Activated CD8-positive, alpha-beta memory T cell treated with anti-CD3 and anti-CD28 coated beads for 1 hour (primary cell): Measurements from ENCODE around the gene CAPN1.
"Not testable (repeated sequence)": the region's sequence is repeated elsewhere in the genome, so short reads cannot be mapped to it uniquely, and the experiment has no call there.

Experiments
- DNase-seq, 2 donors: peaks; one replicate each; pipeline ENCODE4 v3.0.0-alpha.2; 2020; ENCODE audit warnings: low read depth in 1 of 2; ENCODE audit errors: extremely low read depth in 1 of 2

The CAPN1 gene

DNA sequence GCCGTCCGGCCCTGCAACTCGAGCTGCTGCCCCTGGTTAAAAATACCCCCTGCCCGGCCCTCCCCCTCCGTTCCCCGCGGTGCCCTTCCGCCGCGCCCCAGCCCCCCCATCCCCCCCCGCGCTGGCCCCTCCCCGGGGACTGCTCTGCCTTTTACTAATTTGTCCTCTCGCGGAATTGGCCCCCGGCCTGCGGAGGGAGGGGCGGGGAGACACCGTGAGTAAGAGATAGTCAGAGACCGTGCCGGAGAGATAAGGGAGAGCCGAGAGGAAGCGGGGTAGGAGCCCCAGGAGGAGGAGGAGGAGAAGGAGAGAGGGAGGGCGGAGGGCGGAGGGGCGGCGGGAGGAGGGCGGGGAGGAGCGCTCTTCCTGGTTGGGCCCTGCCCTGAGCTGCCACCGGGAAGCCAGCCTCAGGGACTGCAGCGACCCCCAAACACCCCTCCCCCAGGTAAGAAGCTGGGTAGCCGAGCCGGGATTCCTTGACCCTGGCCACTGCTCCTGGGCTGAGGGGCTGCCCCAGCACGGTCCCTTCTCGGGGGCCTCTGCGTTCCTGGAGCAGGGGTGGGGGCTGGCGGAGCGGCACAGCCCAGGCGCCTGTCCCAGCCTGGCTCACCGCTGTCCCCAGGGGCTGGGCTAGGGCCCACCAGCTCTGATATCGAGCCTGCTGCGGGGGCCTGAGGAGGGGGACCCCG is at the start of gene CAPN1:
CAPN1 (plus strand) TSS at position 360 of the 689 bp plus-strand sequence. CDS start 774 bp downstream, outside the sequence.
- peak; percentile 14 to 42 for DNase-seq

DNA sequence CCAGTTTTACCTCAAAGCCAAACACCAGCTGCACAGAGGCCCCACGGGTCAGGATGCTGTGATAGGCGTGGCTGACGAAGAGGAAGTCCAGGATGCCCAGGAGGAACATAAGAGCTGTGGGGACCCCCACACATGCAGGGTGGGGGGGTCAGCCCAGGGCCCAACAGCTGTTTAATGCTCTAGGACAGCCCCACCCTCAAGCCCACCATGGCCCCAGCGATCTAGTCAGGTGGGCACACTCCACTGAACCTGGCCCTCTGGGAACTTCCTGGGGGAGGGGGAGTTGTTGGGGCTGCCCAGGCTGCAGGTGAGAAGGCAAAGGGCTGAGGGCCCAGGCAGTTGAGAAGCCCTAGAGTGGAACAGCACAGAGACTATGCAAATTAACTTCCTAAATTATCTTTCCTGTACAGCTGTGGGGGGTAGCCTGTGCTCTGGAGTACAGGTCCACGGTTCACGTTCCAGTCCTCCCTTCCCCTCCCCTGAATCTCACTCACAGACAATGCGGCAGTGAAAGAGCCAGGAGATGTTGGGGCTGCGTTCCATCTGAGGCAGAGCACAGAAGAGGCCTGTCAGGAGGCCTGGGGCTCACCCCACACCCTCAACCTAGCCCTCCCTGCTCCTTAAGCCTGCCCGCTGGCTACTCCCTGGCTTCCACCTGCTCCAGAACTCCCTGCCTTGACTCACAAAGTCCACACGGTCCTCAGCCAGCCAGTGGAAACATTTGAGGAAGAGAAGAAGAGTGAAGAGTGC is 49.3 kb upstream of the CAPN1 start:
- DNase-seq: no peak

DNA sequence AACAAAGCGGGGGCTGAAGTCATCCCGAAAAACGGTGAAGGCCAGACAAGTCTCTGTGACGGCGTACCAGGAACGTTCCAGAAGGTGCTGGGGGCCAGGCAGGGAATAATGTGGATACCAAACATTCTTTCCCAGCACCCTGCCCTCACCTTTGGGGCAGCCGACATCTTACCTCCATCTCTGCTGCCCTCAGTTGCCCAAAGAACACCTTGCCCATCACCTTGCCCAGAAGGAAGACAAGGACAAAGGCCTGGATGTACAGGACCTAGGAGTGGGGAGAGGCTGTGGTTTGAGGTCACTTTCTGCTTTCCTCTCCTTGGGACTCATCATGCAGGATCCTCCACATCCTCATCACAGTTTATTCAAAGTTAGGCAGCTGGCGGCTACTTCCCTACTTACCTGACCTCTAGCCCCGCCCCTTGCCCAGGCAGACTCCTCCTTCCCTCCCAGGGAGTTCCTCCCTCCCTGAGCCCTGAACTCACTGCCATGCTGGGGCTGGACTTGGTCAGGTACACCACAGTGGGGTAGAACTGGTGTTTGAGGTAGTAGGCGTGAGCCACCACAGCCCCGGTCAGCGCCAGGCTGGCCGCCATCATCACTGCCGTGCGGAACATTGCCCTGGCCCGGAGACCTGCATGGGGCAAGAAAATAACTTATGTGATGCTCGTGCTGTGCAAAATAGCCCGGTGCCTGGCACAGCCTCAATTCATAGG is 48.6 kb upstream of the CAPN1 start:
- no peak for DNase-seq

DNA sequence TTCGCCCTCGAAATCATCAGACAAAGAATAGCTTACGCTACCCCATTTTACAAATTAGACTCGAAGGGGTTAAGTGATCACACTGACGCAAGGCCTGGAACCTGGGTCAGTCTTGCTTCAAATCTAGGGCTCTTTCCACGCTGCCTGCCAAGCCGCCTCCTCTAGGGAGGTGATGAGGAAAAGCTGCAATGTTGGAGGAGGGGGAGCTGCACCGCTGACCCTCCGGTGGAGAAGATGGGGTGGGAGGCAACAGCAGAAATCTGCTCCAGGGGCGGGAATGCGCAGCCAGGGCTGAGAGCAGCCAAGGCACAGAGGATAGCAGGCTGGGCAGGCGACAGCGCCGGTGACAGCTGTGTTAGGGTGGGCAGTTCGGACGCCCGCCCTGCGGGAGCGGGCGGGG is 48.0 kb upstream of the CAPN1 start:
- no peak for DNase-seq

DNA sequence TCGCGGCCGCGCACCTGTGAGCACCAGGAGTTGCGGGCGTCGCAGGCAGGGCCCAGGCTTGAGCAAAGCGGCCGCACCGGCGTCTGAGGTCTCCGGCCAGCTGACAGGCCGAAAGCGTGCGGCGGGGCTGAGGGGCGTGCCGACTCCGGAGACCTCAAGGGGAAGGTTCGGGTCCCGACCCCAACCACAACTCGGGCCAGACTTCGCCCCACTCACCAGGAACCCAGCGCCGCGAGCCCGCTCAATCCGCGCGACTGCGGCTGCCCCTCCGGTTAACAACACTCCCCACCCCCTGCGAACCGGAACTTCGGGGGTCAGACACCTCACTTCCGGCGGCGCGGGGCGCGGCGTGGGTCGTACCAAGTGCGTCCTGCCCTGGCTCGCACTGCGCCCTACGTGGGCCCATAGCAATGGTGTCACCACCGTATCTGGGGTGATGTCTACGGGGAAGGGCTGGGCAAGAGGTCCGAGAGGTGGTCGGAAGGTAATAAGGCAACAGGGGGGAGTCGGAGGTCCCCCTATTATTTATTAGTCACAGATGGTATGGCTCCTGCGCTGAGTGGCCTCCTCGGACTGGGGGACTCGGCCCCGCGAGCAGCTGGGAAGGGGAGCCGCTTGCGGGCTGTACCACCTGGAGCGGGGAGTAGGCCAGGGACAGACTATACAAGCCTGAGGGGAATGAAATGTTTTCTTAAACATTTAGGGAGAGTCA is 47.3 kb upstream of the CAPN1 start, which contains the start of gene SYVN1:
SYVN1 (minus strand) TSS at position 280 of the 712 bp plus-strand sequence. CDS start 918 bp downstream, outside the sequence.
- DNase-seq: peak; percentile 65 to 86

DNA sequence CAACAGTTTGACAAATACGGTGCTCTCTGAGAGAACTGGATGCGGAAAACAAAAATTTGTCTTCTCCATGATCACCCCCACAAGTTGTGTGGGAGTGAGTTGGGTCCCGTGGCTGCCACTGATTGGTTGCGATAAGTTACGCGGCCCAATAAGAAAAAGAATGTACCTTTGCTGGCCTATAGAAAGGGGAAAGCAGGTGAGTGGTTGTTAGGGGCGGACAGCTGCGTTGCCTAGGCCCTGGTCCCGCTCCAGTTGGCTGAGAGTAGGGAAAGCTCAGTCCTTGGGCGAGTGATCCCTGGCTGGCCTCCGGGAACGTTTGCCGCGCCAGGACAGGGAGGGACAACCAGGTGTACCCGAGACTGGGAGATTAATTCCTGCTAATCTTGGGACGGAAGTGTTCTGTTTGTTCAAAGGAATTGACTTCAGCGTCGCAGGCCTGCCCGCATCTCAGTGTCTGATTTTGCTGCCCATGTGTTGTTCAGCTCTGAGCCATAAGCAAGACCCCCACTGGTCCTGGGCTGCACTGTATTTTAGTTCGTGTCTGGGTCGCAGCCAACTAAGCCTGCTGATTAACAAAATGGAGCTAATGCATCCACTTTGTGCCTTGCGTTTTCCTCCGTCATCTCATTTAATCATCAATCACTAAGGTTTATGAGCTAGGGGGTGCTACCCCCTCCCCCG is 46.6 kb upstream of the CAPN1 start:
- DNase-seq: peak; percentile 55 to 64

DNA sequence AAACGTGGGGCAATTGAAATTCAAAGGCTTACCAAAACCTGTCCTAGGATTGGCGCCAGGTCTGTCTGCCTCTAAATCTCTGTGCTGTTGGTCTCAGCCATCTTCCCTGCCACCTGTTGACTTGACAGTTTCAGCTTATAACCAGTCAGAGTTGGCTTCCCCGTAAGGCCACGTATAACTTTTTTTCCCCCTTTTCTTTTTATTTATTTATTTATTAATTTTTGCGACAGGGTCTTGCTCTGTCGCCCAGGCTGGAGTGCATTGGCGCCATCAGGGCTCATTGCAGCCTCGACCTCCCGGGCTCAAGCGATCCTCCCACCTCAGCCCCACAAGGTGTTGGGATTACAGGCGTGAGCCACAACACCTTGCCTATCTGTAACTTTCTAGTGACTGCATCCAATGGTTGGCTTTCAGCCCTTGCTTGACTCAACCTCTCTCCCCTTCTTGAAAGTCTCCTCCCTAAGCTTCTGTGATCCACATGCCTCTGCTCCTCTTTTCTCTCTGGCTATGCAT is 46.0 kb upstream of the CAPN1 start:
- no peak for DNase-seq

DNA sequence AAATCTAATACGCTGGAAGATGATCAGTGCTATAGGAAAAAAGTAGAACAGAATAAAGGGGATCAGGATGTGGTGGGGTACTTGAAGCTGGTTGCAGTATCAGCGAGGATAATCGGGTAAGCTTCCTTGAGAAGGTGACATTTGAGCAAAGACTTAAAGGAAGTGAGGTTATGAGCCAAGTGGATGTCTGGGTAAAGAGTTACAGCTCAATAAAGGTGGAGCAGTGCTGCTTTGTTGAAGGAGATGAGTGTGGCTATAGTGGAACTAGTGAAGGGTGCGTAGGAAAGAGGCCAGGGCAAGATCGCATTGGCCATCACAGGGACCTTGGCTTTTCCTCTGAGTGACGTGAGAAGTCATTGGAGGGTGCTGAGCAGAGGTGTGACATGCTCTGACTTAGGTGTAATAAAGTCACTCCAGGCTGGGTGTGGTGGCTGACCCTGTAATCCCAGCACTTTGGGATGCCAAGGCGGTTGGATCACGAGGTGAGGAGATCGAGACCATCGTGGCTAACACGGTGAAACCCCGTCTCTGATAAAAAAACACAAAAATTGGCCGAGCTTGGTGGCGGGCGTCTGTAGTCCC is 45.1 kb upstream of the CAPN1 start:
- DNase-seq: no peak

DNA sequence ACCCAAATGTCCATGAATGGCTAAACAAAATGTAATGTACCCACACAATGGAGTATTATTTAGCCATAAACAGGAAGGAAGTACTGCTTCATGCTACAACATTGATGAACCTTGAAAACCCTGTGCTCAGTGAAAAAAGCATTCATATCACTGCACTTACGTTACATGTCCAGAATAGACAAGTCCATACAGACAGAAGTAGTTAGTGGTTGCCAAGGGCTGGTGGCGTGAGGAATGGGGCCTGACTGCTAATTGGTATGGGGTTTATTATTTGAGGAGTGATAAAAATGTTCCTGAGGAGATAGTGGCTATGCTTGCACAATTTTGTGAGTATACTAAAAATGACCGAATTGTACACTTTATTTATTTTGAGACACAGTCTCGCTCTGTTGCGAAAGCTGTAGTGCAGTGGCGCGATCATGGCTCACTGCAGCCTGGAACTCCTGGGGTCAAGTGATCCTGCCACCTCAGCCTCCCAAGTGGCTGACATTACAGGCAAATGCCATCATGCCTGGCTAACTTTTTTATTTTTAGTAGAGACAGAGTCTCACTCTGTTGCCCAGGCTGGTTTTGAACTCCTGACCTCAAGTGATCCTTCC is 39.7 kb upstream of the CAPN1 start:
- DNase-seq: no peak

DNA sequence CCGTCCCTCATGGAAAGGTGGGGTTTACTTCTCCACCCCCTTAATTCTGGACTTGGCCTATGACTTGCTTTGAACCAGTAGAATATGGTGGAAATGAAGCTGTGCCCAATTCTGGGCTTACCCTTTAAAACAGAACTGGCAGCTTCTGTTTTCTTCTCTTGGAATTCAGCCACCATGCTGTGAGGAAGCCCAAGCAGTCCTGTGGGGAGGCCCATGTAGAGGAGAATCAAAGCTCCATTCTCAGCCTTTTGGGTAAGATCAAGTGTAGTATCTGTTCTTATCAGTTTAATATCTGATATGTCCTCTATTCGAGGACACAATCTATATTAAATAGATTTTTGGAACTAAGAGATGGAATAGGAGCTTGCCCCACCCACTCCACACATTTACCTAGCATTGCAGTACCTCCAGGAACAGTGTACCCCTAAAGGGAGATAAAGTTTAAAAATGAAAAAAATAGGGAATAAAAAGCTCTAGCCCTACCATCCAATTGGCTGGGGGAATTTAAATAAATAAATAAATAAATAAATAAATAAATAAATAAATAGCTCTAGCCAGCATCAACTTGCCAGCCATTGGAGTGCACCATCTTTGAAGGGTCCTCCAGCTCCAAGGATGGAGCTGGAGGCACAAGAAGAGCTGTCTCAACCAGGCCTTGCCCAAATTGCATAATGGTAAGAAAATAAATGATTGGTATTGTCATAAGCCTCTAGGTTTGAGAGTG is 34.2 kb upstream of the CAPN1 start:
- no peak for DNase-seq

DNA sequence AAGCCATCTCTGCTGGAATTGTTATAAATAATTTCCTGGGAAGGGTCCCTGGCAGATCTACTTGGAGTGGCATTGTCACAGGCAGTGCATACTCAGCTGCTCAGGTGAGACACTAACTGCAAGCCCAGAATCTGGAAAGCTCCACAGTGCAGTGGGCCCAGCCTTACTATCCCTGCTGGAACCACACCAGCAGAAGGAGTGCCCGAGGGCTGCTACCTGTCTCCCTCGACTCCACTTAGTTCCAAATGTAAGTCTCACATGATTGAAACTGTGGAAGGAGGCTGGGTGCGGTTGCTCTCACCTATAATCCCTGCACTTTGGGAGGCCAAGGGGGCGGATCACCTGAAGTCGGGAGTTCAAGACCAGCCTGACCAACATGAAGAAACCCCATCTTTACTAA is 33.1 kb upstream of the CAPN1 start:
- no peak for DNase-seq

DNA sequence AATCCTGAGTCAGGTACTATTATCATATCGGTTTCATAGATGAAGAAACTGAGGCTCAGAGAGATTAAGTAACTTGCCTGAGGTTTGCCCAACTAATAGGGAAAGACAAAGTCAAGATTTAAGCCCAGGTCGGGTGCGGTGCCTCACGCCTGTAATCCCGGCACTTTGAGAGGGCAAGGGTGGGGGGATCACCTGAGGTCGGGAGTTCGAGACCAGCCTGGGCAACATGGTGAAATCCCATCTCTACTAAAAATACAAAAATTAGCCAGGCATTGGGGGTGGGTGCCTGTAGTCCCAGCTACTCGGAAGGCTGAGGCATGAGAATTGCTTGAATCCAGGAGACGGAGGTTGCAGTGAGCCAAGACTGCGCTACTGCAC is 31.6 kb upstream of the CAPN1 start:
- DNase-seq: not testable (repeated sequence)

DNA sequence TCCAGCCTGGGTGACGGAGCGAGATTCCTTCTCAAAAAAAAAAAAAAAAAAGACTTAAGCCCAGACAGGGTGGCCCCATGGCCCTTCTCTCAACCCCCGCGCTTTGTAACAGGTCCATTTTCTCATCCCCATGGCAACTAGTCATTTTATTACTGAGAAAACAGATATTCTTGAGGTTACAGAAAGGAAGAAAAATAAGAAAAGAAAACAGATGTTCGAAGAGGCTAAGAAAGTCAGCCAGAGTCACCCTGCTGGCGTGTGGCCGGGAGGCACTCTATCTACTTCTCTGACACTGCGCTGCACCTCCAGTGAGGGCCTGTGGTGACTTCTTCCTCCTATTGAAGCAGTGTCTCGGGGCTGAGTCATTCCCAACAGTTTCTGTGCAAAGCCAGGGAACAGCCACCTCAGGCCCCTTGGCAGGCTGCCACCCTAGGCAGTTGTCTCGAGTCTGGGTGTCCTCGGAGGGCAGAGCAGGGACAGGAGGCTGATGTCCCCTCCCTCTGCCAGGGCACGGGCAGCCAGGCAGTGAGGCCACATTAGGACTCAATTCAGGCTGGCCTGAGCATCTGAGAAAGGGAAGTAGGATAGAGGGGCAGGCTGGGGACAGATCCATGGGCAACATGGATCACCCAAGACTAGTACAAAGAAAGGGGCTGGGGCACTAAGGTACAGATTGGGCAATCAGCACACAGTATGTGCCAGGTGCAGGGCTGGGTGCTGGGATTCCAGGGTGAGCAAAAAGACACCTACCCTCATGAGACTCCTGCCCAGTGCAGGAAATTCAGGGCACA is 31.0 kb upstream of the CAPN1 start:
- DNase-seq: no peak

DNA sequence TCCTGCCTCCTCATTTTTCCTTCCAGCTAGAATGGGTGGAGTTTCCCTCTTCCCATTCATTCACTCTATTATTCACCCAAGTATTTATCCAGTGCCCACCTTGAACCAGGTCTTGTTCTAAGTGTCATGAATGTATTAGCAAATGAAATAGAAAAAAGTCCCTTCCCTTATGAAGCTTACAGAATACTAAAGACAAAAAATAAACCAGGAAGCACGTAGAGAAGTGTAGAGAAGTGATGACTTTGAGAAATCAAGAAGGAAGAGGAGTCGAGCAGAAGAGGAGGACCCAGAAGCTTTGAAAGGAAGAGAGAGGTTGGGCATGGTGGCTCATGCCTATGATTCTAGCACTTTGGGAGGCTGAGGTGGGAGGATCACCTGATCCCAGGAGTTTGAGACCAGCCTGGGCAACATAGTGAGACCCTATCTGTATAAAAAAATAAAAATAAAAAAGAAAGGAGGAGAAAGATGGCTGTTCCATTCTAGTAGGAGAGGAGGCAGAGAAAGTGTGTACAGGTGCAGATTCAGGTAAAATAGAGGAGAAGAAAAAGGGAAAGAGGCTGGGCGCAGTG is 30.3 kb upstream of the CAPN1 start:
- no peak for DNase-seq

DNA sequence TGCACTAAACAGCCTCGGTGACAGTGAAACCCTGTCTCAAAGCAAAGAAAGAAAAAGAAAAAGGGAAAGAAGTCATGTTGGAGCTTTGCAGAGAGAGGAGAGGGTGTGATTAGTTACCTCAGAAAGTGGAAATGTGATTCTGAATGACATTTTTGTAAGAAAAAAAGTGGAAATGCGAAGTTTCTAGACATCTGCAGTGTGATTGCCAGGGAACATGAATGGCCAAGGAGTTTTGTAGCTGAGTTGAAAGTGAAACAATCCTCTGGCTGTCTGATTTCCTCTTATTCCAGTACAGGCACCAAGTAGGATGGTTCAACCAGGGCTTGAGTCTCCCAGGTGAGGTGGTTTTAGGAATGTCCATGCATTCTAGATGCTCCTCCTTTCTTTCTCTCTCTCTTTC is 29.6 kb upstream of the CAPN1 start:
- DNase-seq: no peak

DNA sequence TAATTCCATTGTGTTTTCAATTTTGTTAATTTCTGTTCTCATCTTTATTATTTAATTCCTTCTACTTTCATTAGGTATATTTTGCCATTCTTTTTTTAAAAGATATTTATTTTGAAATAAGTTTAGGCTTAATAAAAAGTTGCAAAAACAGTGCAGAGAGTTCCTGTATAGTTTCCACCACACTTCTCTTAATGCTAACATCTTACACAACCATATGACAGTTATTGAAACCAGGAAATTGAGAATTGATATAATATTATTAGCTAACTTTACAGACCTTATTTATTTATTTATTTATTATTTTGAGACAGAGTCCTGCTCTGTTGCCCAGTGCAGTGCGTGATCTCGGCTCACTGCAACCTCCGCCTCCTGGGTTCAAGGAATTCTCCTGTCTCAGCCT is 25.5 kb upstream of the CAPN1 start:
- no peak for DNase-seq

DNA sequence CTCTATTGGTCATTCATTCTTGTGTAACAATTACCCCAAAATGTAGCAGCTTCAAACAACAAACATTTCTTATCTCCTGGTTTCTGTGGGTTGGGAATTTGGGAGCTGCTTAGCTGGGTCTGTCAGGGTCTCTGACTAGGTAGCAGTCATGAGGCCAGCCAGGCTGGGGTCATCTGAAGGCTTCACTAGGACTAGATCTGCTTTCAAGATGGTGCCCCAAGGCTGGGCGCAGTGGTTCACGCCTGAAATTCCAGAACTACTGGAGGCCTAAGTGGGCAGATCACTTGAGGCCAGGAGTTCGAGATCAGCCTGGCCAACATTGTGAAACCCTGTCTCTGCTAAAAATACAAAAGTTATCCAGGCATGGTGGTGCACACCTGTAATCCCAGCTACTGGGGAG is 24.8 kb upstream of the CAPN1 start:
- no peak for DNase-seq

DNA sequence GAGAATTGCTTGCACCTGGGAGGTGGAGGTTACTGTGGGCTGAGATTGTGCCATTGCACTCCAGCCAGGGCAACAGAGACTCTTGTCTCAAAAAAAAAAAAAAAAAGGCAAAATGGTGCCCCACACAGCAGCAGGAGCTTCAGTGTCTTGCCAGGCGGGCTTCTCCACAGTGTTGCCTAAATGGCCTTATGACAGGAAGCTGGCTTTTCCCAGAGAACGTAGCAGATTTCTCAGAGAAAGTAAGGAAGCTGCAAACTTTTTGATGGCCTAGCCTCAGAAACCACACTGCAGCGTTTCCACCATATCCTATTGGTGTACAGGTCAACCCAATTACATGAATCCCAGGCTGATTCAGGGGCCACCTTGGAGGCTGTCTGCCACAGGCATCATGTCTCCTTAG is 24.4 kb upstream of the CAPN1 start:
- no peak for DNase-seq
